ENCODE data around the gene MED26. TPM values are rescaled to one million over a fixed set of nuclear protein-coding genes. Genes with fewer than 3 reads are reported as not detected.
A peak's percentile ranks its signal among the peaks of the same experiment; 100 is the strongest.

MED26 gene
- total and polyA plus RNA-seq, 9 of the 15 experiments (the other 6 are each of a cell fraction or from before 2014, with no cell fraction given): 0.71 to 15.1 (median 6.2) TPM

DNA sequence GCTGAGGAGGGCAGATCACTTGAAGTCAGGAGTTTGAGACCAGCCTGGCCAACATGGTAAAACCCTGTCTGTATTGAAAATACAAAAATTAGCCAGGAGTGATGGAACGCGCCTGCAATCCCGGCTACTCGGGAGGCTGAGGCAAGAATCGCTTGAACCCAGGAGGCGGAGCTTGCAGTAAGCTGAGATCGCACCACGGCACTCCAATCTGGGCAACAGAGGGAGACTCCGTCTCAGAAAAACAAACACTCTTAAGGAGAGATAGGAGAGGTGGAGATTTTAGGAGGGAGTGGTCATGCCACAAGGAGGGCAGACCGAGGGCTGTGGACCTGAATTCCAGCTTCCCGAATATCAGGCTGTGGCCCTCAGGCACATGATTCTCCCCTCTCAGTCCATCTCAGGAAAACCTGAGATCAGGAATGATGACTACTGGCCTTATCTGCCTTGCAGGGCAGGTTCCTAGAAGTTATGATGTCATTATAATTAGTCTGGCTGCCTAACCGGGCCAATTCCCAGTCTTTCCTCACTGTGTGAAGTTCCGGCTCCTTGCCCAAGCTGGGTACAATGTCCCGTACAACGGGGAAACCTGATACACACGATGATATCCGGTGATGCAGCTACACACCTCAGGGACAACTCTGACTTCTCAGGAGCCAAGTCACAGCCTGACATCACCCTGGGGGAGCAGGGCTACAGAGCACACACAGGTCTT, 58.2 kb downstream of the MED26 start:
- peaks cover 64% of the 10 kb centered on the region for H3K36me3 ChIP-seq (ENCODE audit: control insufficient read depth, insufficient read depth, low read length)
- H4K20me1 ChIP-seq (replicated peaks; ENCODE audit: control insufficient read depth, insufficient read depth, low read length): 0 out of 2 replicates have a peak, but pooled peaks cover 10% of the 10 kb centered on the region
- DNase-seq (ENCODE audit: extremely low read depth in 1 of 4, low spot score in 3 of 4): no peak
- peaks cover 55% of the 10 kb centered on the region for H3K79me2 ChIP-seq (ENCODE audit: control insufficient read depth, insufficient read depth, low read length)
- no peaks in the 10 kb centered on the region for H3K9me3 ChIP-seq (replicated peaks; ENCODE audit: control insufficient read depth, insufficient read depth, low read depth, low read length)
- no TSS peak for BruUV-seq (replicated peaks)
- H3K27me3 ChIP-seq (ENCODE audit: control insufficient read depth in 2 of 2, insufficient read depth in 2 of 2, low read length in 2 of 2): no peaks in the 10 kb centered on the region
- no peaks in the 10 kb centered on the region for H3K9me1 ChIP-seq (ENCODE audit: control insufficient read depth, insufficient read depth, low read length)
- TF ChIP-seq ARID1B (IDR thresholded peaks at IDR 0.05): 0 out of 2 replicates have a peak, but pooled peaks have one; percentile 19
- TF ChIP-seq MCM3 (IDR thresholded peaks at IDR 0.05): no peak
- TF ChIP-seq SRSF9 (IDR thresholded peaks at IDR 0.05; ENCODE audit: borderline replicate concordance, low read depth, low read length): no peak
- peak; percentile 76 for TF ChIP-seq ATF7 (IDR thresholded peaks at IDR 0.05)
- no peak for TF ChIP-seq SMAD1 (IDR thresholded peaks at IDR 0.05; ENCODE audit: low read depth, low read length, partially characterized antibody)
- TF ChIP-seq, protein P1, sequence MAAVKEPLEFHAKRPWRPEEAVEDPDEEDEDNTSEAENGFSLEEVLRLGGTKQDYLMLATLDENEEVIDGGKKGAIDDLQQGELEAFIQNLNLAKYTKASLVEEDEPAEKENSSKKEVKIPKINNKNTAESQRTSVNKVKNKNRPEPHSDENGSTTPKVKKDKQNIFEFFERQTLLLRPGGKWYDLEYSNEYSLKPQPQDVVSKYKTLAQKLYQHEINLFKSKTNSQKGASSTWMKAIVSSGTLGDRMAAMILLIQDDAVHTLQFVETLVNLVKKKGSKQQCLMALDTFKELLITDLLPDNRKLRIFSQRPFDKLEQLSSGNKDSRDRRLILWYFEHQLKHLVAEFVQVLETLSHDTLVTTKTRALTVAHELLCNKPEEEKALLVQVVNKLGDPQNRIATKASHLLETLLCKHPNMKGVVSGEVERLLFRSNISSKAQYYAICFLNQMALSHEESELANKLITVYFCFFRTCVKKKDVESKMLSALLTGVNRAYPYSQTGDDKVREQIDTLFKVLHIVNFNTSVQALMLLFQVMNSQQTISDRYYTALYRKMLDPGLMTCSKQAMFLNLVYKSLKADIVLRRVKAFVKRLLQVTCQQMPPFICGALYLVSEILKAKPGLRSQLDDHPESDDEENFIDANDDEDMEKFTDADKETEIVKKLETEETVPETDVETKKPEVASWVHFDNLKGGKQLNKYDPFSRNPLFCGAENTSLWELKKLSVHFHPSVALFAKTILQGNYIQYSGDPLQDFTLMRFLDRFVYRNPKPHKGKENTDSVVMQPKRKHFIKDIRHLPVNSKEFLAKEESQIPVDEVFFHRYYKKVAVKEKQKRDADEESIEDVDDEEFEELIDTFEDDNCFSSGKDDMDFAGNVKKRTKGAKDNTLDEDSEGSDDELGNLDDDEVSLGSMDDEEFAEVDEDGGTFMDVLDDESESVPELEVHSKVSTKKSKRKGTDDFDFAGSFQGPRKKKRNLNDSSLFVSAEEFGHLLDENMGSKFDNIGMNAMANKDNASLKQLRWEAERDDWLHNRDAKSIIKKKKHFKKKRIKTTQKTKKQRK (IDR thresholded peaks at IDR 0.05; ENCODE audit: borderline replicate concordance, low read depth, low read length): no peak
- TF ChIP-seq, protein P2, sequence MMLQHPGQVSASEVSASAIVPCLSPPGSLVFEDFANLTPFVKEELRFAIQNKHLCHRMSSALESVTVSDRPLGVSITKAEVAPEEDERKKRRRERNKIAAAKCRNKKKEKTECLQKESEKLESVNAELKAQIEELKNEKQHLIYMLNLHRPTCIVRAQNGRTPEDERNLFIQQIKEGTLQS (IDR thresholded peaks at IDR 0.05): peak; percentile 61
- TF ChIP-seq, protein P2 (CRISPR knock-in tag; conservative IDR thresholded peaks at IDR 0.05): no peak
- TF ChIP-seq ZNF551 (CRISPR knock-in tag; IDR thresholded peaks at IDR 0.05): no peak
- no peak for TF ChIP-seq ARID4B (CRISPR knock-in tag; IDR thresholded peaks at IDR 0.05)
- TF ChIP-seq ZNF436 (CRISPR knock-in tag; IDR thresholded peaks at IDR 0.05): no peak
- TF ChIP-seq, protein P3, sequence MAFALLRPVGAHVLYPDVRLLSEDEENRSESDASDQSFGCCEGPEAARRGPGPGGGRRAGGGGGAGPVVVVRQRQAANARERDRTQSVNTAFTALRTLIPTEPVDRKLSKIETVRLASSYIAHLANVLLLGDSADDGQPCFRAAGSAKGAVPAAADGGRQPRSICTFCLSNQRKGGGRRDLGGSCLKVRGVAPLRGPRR (CRISPR knock-in tag; IDR thresholded peaks at IDR 0.05): no peak
- no peak for TF ChIP-seq SIRT6 (IDR thresholded peaks at IDR 0.05; ENCODE audit: low read depth, low read length)
- ChIA-PET POLR2A (interaction anchor here (0.6 to 1.0 kb wide), 4 partner anchors 11 to 804 kb away, joined by 3 to 5 read pairs (median 4); no protein-coding TSS in a partner anchor), CTCF (ENCODE audit: low intra/inter-chr PET ratio) (no interaction called here)
- no peak overlapping the region for H3K4me2 ChIP-seq (ENCODE audit: insufficient read depth, low read length)
- no peak for FAIRE-seq
- 69% methylated on average over 17 of the region's 17 CpGs for WGBS (ENCODE audit: insufficient coverage, low coverage, missing lambda C conversion rate)
- intact Hi-C loops (cut with micrococcal nuclease): no loop called here
- H3K9ac ChIP-seq (ENCODE audit: insufficient read depth in 1 of 2, low read depth in 2 of 2, low read length in 2 of 2): peak overlapping the region in 1 of 2 experiments; percentile 77; a peak in 1 of 4 replicates
- ATAC-seq: no peak
- in situ Hi-C loops (cut with MboI): no loop called here
- H3K4me1 ChIP-seq (replicated peaks in 1 of 2; ENCODE audit: control insufficient read depth in 2 of 2, insufficient read depth in 2 of 2, low read length in 2 of 2): peaks cover 21 to 22% of the 10 kb centered on the region in 2 experiments; a peak in 4 of 5 replicates
- H3K27ac ChIP-seq (ENCODE audit: extremely low read depth, low read depth, low read length): no peak overlapping the region; the same call in 2 of the 3 replicates
- H3K4me3 ChIP-seq: no peak overlapping the region
- H2AFZ ChIP-seq (ENCODE audit: low read depth, low read length): no peak overlapping the region

Measured in K562 (cell line).